Measurements from ENCODE around the gene MAP3K1. TPM values are rescaled to one million over a fixed set of nuclear protein-coding genes. Genes with fewer than 3 reads are reported as not detected.

Gene MAP3K1
- total and polyA plus RNA-seq, 4 donors: 2.4 to 15.4 (median 6.7) TPM

GRCh38 chr5:56769875-56770604 lies 45.3 kb upstream of the MAP3K1 start:
- WGBS: 89% methylated on average over 5 of the region's 5 CpGs
- Histone ChIP-seq H3K9ac (ENCODE audit: low read depth in 1 of 2, low read length in 2 of 2) (no peak overlapping the region), H3K4me1 (ENCODE audit: control insufficient read depth in 4 of 4, insufficient read depth in 4 of 4, low read length in 3 of 4) (no peaks in the 10 kb centered on the region), H3K27ac (ENCODE audit: low read depth in 1 of 2, low read length in 2 of 2) (no peak overlapping the region), H3K27me3 (ENCODE audit: control insufficient read depth in 4 of 4, insufficient read depth in 4 of 4, low read length in 3 of 4) (no peaks in the 10 kb centered on the region), H3K9me3 (ENCODE audit: control insufficient read depth in 4 of 4, low read length in 3 of 4) (no peaks in the 10 kb centered on the region), H3K4me3 (ENCODE audit: low read depth in 1 of 3, low read length in 3 of 3) (no peak overlapping the region), H3K36me3 (ENCODE audit: control insufficient read depth in 4 of 4, insufficient read depth in 3 of 4, low read depth in 1 of 4, low read length in 3 of 4) (no peaks in the 10 kb centered on the region)
- no peak for DNase-seq (ENCODE audit: low spot score)
- TF ChIP-seq RAD21 (IDR thresholded peaks at IDR 0.05): no peak
- no peak for TF ChIP-seq FOXA1 (IDR thresholded peaks at IDR 0.05)
- no peak for TF ChIP-seq HNF4G (IDR thresholded peaks at IDR 0.05)
- TF ChIP-seq NR2F2 (IDR thresholded peaks at IDR 0.05): no peak
- TF ChIP-seq ATF3 (IDR thresholded peaks at IDR 0.05): no peak
- TF ChIP-seq FOXA2 (IDR thresholded peaks at IDR 0.05): no peak
- no peak for TF ChIP-seq CTCF (IDR thresholded peaks at IDR 0.05; ENCODE audit: low read depth, low read length, missing input control)
- no peak for TF ChIP-seq RXRA (IDR thresholded peaks at IDR 0.05)
- no peak for TF ChIP-seq YY1 (IDR thresholded peaks at IDR 0.05)
- no peak for TF ChIP-seq EGR1 (IDR thresholded peaks at IDR 0.05; ENCODE audit: low read depth in 2 of 2)
- no peak for TF ChIP-seq SP1 (IDR thresholded peaks at IDR 0.05)

- no peaks in the 10 kb centered on the region for H3K36me3 ChIP-seq (ENCODE audit: control insufficient read depth in 4 of 4, insufficient read depth in 3 of 4, low read depth in 1 of 4, low read length in 3 of 4)
- H3K27me3 ChIP-seq (ENCODE audit: control insufficient read depth in 4 of 4, insufficient read depth in 4 of 4, low read length in 3 of 4): no peaks in the 10 kb centered on the region
- no peaks in the 10 kb centered on the region for H3K9me3 ChIP-seq (ENCODE audit: control insufficient read depth in 4 of 4, low read length in 3 of 4)
- TF ChIP-seq GABPA (IDR thresholded peaks at IDR 0.05 in 1 of 2, conservative IDR thresholded peaks at IDR 0.05 in 1 of 2) (no peak), JUND (IDR thresholded peaks at IDR 0.05) (no peak), HNF4G (IDR thresholded peaks at IDR 0.05) (no peak), SP1 (IDR thresholded peaks at IDR 0.05) (no peak), ATF3 (IDR thresholded peaks at IDR 0.05) (no peak), YY1 (IDR thresholded peaks at IDR 0.05) (no peak), MAX (IDR thresholded peaks at IDR 0.05) (no peak), NR2F2 (IDR thresholded peaks at IDR 0.05) (no peak), FOXA2 (IDR thresholded peaks at IDR 0.05) (no peak), HNF4A (conservative IDR thresholded peaks at IDR 0.05) (no peak), RAD21 (IDR thresholded peaks at IDR 0.05) (no peak), REST (IDR thresholded peaks at IDR 0.05) (no peak), TAF1 (conservative IDR thresholded peaks at IDR 0.05) (no peak), CTCF (IDR thresholded peaks at IDR 0.05; ENCODE audit: low read depth, low read length, missing input control) (no peak), EGR1 (IDR thresholded peaks at IDR 0.05; ENCODE audit: low read depth in 2 of 2) (no peak), RXRA (IDR thresholded peaks at IDR 0.05) (no peak), FOXA1 (IDR thresholded peaks at IDR 0.05) (no peak)
- TF ChIP-seq, protein P1, sequence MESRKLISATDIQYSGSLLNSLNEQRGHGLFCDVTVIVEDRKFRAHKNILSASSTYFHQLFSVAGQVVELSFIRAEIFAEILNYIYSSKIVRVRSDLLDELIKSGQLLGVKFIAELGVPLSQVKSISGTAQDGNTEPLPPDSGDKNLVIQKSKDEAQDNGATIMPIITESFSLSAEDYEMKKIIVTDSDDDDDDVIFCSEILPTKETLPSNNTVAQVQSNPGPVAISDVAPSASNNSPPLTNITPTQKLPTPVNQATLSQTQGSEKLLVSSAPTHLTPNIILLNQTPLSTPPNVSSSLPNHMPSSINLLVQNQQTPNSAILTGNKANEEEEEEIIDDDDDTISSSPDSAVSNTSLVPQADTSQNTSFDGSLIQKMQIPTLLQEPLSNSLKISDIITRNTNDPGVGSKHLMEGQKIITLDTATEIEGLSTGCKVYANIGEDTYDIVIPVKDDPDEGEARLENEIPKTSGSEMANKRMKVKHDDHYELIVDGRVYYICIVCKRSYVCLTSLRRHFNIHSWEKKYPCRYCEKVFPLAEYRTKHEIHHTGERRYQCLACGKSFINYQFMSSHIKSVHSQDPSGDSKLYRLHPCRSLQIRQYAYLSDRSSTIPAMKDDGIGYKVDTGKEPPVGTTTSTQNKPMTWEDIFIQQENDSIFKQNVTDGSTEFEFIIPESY (IDR thresholded peaks at IDR 0.05): no peak
- no peak overlapping the region for H3K9ac ChIP-seq (ENCODE audit: low read depth in 1 of 2, low read length in 2 of 2)
- no peak for DNase-seq (ENCODE audit: low spot score)
- H3K4me3 ChIP-seq (ENCODE audit: low read depth in 1 of 3, low read length in 3 of 3): no peak overlapping the region
- no peaks in the 10 kb centered on the region for H3K4me1 ChIP-seq (ENCODE audit: control insufficient read depth in 4 of 4, insufficient read depth in 4 of 4, low read length in 3 of 4)
- no peak overlapping the region for H3K27ac ChIP-seq (ENCODE audit: low read depth in 1 of 2, low read length in 2 of 2)
- WGBS: 90% methylated on average over 6 of the region's 6 CpGs
Observed at GRCh38 chr5:56772767-56773166, 42.6 kb upstream of the MAP3K1 start.
